Large intestine (tissue), 3 donors: ENCODE results near the gene RAD51B. TPM values are rescaled to one million over a fixed set of nuclear protein-coding genes. Genes with fewer than 3 reads are reported as not detected.

Source experiments
- DNase-seq, 2 donors: peaks; one replicate each; pipeline versions ENCODE4 v3.0.0 to v3.0.0-alpha.2; 2013
- H3K27ac ChIP-seq: one replicate; pipeline ENCODE4 v1.5.1; 2013; ENCODE audit warnings: low read length
- H3K27me3 ChIP-seq: 2 replicates; pipeline ENCODE4 v1.6.1; 2013; ENCODE audit warnings: low read length; ENCODE audit not compliant: control insufficient read depth, insufficient read depth
- H3K36me3 ChIP-seq: 2 replicates; pipeline ENCODE4 v1.6.1; 2013; ENCODE audit warnings: low read length; ENCODE audit not compliant: control insufficient read depth, insufficient read depth
- H3K4me1 ChIP-seq: one replicate; pipeline ENCODE4 v1.6.1; 2013; ENCODE audit warnings: low read length; ENCODE audit not compliant: control insufficient read depth, insufficient read depth
- H3K4me3 ChIP-seq: one replicate; pipeline ENCODE4 v1.5.1; 2013; ENCODE audit warnings: low read length
- H3K9me3 ChIP-seq: one replicate; pipeline ENCODE4 v1.6.1; 2013; ENCODE audit warnings: mild to moderate bottlenecking, low read depth, low read length, moderate library complexity; ENCODE audit not compliant: control insufficient read depth
- WGBS: methylation state at CpG from one replicate; pipeline ENCODE4 v1.1.5; 2013; ENCODE audit warnings: low lambda C conversion rate; ENCODE audit not compliant: insufficient coverage; 5-methylcytosine and 5-hydroxymethylcytosine counted together
- polyA plus RNA-seq: library from polyadenylated mRNA; unstranded; fragments of 120-200 nt; gene quantifications from one replicate; pipeline ENCODE4 v1.2.1, GENCODE V29; 2013

RAD51B gene
- polyA plus RNA-seq, 1 donor, result 6.4 TPM

DNA sequence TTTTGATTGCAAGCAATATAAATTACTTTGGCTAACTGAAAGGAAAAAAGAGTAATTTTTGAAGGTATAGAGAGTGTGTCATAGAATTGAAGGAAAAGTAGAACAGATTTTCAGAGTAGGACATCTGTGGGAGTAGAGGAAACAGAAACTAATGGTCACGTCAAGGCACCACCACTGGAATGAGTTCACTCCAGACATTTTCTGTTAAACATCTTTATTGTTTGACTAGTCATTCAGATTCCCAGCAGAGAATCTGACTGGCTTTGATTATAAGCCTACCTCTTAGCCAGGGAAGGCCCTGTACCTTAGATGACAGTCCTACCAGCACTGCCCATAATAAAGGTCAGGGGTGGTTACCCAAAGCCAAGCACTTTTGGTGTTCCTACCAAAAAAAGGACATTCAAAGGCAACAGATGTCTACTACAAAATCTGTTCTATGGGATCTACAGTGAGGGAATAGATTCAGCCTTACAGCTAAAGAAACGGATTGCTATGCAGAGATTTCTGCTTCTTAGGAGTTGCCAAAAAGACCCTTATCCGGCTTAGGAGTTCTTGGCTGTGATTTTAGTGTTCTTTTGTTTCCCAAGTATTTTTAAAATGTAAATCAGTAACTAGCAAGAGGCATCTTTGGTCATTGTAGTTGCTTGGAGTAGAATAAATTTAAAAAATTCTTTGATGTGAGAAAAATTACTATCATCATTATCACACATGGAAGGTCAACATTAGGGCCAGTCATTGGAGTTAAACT is 410.8 kb downstream of the RAD51B start:
- H3K27me3 ChIP-seq, result no peaks in the 10 kb centered on the region
- H3K4me3 ChIP-seq, result no peak overlapping the region
- DNase-seq, result no peak
- no peaks in the 10 kb centered on the region for H3K9me3 ChIP-seq
- H3K27ac ChIP-seq, result no peak overlapping the region
- no peaks in the 10 kb centered on the region for H3K36me3 ChIP-seq
- 100% methylated on average over 1 of the region's 3 CpGs for WGBS
- peaks cover 32% of the 10 kb centered on the region for H3K4me1 ChIP-seq

DNA sequence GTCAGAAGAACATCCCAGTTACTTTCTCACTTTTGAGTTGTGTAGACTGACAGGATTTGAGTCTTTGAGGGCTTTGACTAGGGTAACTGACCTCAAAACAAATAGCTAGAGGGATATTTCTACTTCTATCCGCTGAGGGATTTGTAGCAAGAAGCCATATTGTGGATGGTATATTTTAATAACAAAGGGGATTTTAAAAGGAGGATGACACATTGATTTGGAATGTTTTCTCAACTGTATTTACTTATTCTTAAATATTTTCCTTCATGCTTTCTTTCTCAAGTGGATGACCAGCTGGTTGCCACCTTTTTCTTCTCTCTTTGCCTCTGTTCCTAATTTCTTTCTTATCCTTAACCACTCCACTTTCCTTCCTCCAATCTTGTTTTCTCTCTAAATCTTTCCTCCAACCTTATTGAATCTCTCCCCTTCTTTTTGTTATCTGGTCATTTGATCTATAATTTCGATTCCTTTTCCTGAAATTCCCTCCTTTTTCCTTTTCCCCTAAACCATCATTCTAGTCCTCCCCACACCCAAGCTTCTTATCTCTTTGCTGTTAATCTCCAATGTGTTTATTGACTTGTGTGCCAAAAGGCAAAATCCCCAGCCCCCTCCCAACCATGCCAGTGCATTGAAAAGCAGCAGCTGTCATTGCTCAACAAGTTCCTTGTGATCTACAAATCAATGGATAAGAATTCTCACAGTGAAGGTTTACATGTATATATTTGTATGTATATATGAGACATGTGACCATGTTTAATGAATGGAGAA is 411.6 kb downstream of the RAD51B start:
- Histone ChIP-seq H3K27me3 (no peaks in the 10 kb centered on the region), H3K4me1 (peaks cover 32% of the 10 kb centered on the region), H3K27ac (peak overlapping the region; percentile 71), H3K36me3 (no peaks in the 10 kb centered on the region), H3K9me3 (no peaks in the 10 kb centered on the region), H3K4me3 (no peak overlapping the region)
- 67% methylated on average over 2 of the region's 2 CpGs for WGBS
- peak in 1 of 2 donors; percentile 49 for DNase-seq

- WGBS, result 0% methylated on average over 1 of the region's 1 CpG
- H3K4me3 ChIP-seq, result no peak overlapping the region
Observed at GRCh38 chr14:68231898-68232297, 412.3 kb downstream of the RAD51B start.

DNA sequence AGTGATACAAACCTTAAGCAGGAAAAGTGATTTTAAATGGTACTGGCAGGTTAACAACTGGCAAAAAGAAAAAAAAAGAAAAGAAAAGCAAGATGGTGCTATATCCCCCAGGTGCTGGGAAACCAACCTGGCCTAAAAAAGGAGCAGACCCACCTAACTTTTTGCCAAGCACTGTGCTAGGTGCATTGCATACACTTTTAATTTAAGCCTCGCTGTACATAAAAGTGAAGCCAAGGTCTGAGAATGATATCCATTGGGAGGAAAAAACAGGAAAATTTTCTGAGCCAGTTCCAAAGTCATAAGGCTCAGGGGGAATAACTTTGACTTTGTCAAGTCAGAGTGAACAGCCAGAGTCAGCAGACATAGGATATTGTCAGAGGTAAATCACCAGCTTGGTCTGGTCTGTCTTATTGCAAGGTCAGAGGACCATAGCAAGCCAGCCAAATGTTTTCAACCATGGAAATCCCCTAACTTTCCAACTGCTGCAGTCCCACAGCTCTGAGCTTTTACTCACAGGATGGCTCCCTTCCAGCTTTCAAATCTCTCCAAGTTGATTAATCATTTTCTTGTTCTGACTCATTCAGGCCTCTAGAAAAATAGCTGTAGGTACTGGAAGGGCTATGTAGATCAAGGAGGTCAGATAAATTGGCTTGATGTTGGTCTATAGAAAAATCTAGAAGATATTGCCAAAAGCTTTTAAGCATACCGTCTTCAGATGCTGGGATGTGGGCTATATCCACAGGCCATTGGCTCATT is 412.9 kb downstream of the RAD51B start:
- Histone ChIP-seq H3K27ac (peak overlapping the region; percentile 71), H3K36me3 (no peaks in the 10 kb centered on the region), H3K27me3 (no peaks in the 10 kb centered on the region), H3K9me3 (no peaks in the 10 kb centered on the region), H3K4me1 (peaks cover 44% of the 10 kb centered on the region), H3K4me3 (no peak overlapping the region)
- no CpG with 5 or more reads among the region's 2 CpGs for WGBS
- DNase-seq, result peak; percentile 73 to 87

More at GRCh38 chr14:68231898-68232297, 412.3 kb downstream of the RAD51B start:
- H3K9me3 ChIP-seq, result no peaks in the 10 kb centered on the region
- peaks cover 39% of the 10 kb centered on the region for H3K4me1 ChIP-seq
- H3K27ac ChIP-seq, result peak overlapping the region; percentile 71
- H3K27me3 ChIP-seq, result no peaks in the 10 kb centered on the region
- no peaks in the 10 kb centered on the region for H3K36me3 ChIP-seq
- peak in 1 of 2 donors; percentile 38 for DNase-seq

DNA sequence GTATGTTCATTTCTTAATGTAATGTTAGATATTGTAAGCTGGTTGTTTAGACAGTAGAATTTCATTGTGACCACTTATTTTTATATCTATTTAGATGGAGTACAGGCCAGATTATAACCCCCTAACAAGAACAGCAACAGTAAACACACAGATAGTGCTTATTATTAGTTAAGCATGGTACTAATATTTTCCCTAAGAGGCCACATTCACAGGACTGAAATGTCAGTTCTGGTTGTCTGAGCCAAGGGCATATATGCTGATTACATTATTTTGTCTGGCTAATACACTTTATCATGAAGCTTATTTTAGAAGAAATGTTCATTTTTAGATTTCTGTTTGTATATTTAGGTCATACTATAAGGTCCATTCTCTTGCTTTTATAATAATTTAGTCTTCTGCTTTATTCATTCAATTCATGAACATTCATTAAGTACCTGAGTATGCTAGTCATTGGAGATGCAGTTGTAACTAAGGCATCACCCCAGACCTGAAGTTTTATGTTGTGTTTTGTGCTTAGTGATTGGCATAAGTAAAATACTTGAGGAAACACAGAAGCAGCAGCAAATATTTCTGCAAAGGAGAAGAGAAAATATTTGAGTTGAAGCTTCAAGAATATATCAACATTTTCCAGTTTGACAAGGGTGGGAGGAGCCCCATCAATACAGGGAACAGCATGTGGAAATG is 413.7 kb downstream of the RAD51B start:
- H3K4me1 ChIP-seq, result peaks cover 49% of the 10 kb centered on the region
- H3K27ac ChIP-seq, result peak overlapping the region; percentile 71
- H3K9me3 ChIP-seq, result no peaks in the 10 kb centered on the region
- DNase-seq, result no peak
- H3K36me3 ChIP-seq, result no peaks in the 10 kb centered on the region
- no peak overlapping the region for H3K4me3 ChIP-seq
- no peaks in the 10 kb centered on the region for H3K27me3 ChIP-seq

GRCh38 chr14:68234101-68234905 is 414.7 kb downstream of the RAD51B start:
- Histone ChIP-seq H3K27me3 (no peaks in the 10 kb centered on the region), H3K36me3 (no peaks in the 10 kb centered on the region), H3K27ac (no peak overlapping the region), H3K4me1 (peaks cover 59% of the 10 kb centered on the region), H3K4me3 (no peak overlapping the region), H3K9me3 (no peaks in the 10 kb centered on the region)
- 83% methylated on average over 1 of the region's 3 CpGs for WGBS
- no peak for DNase-seq

DNA sequence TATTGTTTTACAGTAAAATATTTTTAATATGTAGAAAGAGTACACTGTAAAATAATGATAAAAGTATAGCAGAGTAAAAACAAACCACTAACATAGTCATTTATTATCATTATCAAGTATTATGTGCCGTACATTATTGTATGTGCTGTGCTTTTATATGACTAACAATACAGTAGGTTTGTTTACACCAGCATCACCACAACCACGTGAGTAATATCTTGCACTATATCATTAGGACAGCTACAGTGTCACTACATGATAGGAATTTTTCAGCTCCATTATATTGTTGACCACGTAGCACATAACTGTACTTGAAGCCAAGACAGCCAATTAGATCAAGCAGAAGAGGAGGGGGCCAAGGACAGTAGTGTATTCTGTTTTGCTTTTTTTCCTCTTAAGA is 415.4 kb downstream of the RAD51B start:
- Histone ChIP-seq H3K27ac (no peak overlapping the region), H3K9me3 (no peaks in the 10 kb centered on the region), H3K4me3 (no peak overlapping the region), H3K27me3 (no peaks in the 10 kb centered on the region), H3K4me1 (peaks cover 66% of the 10 kb centered on the region), H3K36me3 (no peaks in the 10 kb centered on the region)
- no CpG with 5 or more reads among the region's 3 CpGs for WGBS
- no peak for DNase-seq

DNA sequence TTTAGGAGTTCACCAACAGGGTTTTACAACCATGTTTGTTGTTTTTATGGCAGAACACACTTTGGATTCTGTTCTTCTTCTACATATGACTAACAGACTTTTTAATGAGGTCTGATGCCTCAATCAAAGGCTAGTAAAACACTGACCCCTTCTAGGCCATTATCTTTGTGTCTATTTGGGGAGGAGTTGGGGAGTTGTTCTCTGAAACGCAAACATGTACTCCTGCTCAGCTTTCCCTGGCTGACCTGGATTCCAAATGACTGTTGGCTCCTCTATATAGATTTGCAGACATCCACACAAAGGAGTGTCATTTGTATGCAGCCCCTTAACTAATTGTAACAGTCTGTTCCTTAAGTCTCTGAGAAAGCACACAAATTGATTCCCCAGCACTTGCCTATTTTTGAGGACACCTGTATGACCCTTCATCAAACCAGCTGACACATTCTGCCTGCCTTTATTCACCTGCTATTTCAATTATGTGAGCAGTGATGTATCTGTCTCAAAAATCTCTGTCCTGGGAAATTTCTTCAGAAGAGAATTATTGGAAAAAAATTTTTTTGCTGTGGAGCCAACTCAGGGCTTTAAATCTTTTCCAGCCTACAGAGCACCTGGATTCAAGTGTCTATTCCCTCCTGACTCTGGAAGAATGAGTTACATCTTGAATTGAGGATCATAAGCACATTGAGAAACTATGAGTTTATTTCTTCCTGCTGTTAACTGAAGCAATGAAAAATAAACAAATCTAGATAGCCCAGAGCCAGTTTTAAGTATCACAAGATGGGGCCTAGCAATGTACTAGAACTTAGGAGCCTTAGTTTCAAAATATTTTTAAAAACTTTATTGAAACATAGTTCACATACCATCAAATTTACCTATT is 417.2 kb downstream of the RAD51B start:
- Histone ChIP-seq H3K9me3 (no peaks in the 10 kb centered on the region), H3K36me3 (no peaks in the 10 kb centered on the region), H3K27ac (no peak overlapping the region), H3K4me3 (no peak overlapping the region), H3K4me1 (peaks cover 64% of the 10 kb centered on the region), H3K27me3 (no peaks in the 10 kb centered on the region)
- peak in 1 of 2 donors; percentile 19 for DNase-seq
- WGBS, result no CpG with 5 or more reads among the region's 1 CpG

DNA sequence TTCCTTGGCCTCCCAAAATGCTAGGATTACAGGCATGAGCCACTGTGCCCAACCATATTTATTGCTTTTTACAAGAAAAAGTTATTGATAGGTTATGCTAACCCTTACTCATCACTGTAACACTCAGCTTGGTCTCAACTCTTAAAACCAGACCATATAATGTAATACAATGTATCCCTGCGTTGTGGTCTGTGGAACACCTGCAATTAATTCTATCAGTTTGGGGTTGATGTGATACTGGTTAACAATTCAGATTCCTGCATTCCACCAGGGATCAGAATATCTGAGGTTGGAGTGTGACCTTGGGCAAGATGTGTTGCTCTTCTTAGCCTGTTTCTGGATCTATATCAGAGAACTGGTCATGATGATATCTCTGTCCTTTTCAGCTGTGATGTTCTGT is 419.0 kb downstream of the RAD51B start:
- no peaks in the 10 kb centered on the region for H3K9me3 ChIP-seq
- H3K36me3 ChIP-seq, result no peaks in the 10 kb centered on the region
- no peaks in the 10 kb centered on the region for H3K27me3 ChIP-seq
- no peak for DNase-seq
- H3K4me3 ChIP-seq, result no peak overlapping the region
- H3K27ac ChIP-seq, result peak overlapping the region; percentile 88
- H3K4me1 ChIP-seq, result peaks cover 64% of the 10 kb centered on the region
- WGBS, result no CpG with 5 or more reads among the region's 1 CpG
